ENCODE data around the gene GPX1. TPM values are rescaled to one million over a fixed set of nuclear protein-coding genes. Genes with fewer than 3 reads are reported as not detected.

GPX1 gene
- total and polyA plus RNA-seq, 4 donors, result 87.0 to 412 (median 219) TPM

DNA sequence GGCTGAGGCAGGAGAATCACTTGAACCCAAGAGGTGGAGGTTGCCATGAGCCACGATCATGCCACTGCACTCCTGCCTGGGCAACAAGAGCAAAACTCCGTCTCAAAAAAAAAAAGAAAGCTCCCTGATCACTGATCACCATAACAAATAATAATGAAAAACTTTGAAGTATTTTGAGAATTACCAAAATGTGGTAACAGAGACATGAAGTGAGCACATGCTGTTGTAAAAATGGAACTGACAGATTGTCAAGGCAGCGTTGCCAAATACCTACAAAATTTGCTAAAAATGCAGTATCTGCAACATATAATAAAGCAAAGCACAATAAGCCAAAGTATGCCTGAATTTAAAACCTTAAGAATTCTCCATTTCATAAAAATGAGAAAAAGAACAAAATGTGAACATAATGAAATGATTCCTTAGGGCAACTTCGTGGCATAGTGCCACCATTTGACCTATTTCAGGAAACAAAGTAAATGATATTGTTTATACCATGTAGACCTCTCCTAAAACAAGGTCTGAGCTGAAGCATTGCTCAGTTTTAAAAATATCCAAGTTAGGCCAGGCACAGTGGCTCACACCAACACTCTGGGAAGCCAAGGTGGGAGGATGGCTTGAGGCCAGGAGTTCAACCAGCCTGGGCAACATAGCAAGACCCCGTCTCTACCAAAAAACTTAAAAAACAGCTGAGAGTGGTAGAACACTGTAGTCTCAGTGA, 24.1 kb downstream of the GPX1 start:
- Histone ChIP-seq H3K4me3 (ENCODE audit: low read depth in 1 of 3, low read length in 3 of 3) (no peak overlapping the region), H3K4me1 (ENCODE audit: control insufficient read depth in 4 of 4, insufficient read depth in 4 of 4, low read length in 3 of 4) (peaks cover 0 to 5% (median 3%) of the 10 kb centered on the region in 4 donors), H3K9ac (ENCODE audit: low read depth in 1 of 2, low read length in 2 of 2) (no peak overlapping the region), H3K9me3 (ENCODE audit: control insufficient read depth in 4 of 4, low read length in 3 of 4) (no peaks in the 10 kb centered on the region), H3K27ac (ENCODE audit: low read depth in 1 of 2, low read length in 2 of 2) (no peak overlapping the region), H3K27me3 (ENCODE audit: control insufficient read depth in 4 of 4, insufficient read depth in 4 of 4, low read length in 3 of 4) (no peaks in the 10 kb centered on the region), H3K36me3 (ENCODE audit: control insufficient read depth in 4 of 4, insufficient read depth in 3 of 4, low read depth in 1 of 4, low read length in 3 of 4) (peaks cover 11 to 33% (median 25%) of the 10 kb centered on the region in 4 donors)
- DNase-seq (ENCODE audit: low spot score), result no peak
- TF ChIP-seq HNF4A (conservative IDR thresholded peaks at IDR 0.05) (no peak), NR2F2 (IDR thresholded peaks at IDR 0.05) (no peak)
- 97% methylated on average over 5 of the region's 5 CpGs for WGBS

DNA sequence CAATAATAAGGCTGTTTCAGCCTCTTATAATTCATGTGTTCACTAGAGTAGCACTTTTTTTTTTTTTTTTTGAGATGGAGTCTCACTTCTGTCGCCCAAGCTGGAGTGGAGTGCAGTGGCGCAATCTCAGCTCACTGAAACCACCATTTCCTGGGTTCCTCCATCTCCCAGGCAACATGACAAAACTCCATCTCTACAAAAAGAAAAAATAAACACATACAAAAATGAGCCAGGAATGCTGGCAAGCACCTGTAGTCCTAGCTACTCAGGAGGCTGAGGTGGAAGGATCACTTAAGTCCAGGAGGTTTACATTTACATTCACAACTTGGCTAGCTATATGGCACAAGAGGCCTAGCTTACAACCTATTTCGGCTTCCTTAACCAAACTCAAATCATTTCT, 25.1 kb downstream of the GPX1 start:
- no peak for TF ChIP-seq TAF1 (conservative IDR thresholded peaks at IDR 0.05)
- TF ChIP-seq ZBTB33 (IDR thresholded peaks at IDR 0.05), result no peak
- TF ChIP-seq, protein P1, sequence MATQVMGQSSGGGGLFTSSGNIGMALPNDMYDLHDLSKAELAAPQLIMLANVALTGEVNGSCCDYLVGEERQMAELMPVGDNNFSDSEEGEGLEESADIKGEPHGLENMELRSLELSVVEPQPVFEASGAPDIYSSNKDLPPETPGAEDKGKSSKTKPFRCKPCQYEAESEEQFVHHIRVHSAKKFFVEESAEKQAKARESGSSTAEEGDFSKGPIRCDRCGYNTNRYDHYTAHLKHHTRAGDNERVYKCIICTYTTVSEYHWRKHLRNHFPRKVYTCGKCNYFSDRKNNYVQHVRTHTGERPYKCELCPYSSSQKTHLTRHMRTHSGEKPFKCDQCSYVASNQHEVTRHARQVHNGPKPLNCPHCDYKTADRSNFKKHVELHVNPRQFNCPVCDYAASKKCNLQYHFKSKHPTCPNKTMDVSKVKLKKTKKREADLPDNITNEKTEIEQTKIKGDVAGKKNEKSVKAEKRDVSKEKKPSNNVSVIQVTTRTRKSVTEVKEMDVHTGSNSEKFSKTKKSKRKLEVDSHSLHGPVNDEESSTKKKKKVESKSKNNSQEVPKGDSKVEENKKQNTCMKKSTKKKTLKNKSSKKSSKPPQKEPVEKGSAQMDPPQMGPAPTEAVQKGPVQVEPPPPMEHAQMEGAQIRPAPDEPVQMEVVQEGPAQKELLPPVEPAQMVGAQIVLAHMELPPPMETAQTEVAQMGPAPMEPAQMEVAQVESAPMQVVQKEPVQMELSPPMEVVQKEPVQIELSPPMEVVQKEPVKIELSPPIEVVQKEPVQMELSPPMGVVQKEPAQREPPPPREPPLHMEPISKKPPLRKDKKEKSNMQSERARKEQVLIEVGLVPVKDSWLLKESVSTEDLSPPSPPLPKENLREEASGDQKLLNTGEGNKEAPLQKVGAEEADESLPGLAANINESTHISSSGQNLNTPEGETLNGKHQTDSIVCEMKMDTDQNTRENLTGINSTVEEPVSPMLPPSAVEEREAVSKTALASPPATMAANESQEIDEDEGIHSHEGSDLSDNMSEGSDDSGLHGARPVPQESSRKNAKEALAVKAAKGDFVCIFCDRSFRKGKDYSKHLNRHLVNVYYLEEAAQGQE (IDR thresholded peaks at IDR 0.05), result no peak
- no peak for TF ChIP-seq RXRA (IDR thresholded peaks at IDR 0.05)
- TF ChIP-seq GABPA (IDR thresholded peaks at IDR 0.05 in 1 of 2, conservative IDR thresholded peaks at IDR 0.05 in 1 of 2), result no peak
- TF ChIP-seq FOXA2 (IDR thresholded peaks at IDR 0.05), result no peak
- no peak for TF ChIP-seq SP1 (IDR thresholded peaks at IDR 0.05)
- TF ChIP-seq CTCF (IDR thresholded peaks at IDR 0.05; ENCODE audit: low read depth, low read length, missing input control), result no peak
- TF ChIP-seq HNF4A (conservative IDR thresholded peaks at IDR 0.05), result no peak
- TF ChIP-seq YY1 (IDR thresholded peaks at IDR 0.05), result no peak
- TF ChIP-seq JUND (IDR thresholded peaks at IDR 0.05), result no peak
- no peak for TF ChIP-seq FOXA1 (IDR thresholded peaks at IDR 0.05)
- no peak for TF ChIP-seq NR2F2 (IDR thresholded peaks at IDR 0.05)
- TF ChIP-seq HNF4G (IDR thresholded peaks at IDR 0.05), result no peak
- TF ChIP-seq EGR1 (IDR thresholded peaks at IDR 0.05; ENCODE audit: low read depth in 2 of 2), result no peak
- no peak for TF ChIP-seq ATF3 (IDR thresholded peaks at IDR 0.05)
- no peak overlapping the region for H3K9ac ChIP-seq (ENCODE audit: low read depth in 1 of 2, low read length in 2 of 2)
- H3K4me1 ChIP-seq (ENCODE audit: control insufficient read depth in 4 of 4, insufficient read depth in 4 of 4, low read length in 3 of 4), result no peaks in the 10 kb centered on the region
- no peaks in the 10 kb centered on the region for H3K9me3 ChIP-seq (ENCODE audit: control insufficient read depth in 4 of 4, low read length in 3 of 4)
- H3K36me3 ChIP-seq (ENCODE audit: control insufficient read depth in 4 of 4, insufficient read depth in 3 of 4, low read depth in 1 of 4, low read length in 3 of 4), result peaks cover 13 to 33% (median 25%) of the 10 kb centered on the region in 4 donors
- H3K4me3 ChIP-seq (ENCODE audit: low read depth in 1 of 3, low read length in 3 of 3), result no peak overlapping the region
- no peak overlapping the region for H3K27ac ChIP-seq (ENCODE audit: low read depth in 1 of 2, low read length in 2 of 2)
- DNase-seq (ENCODE audit: low spot score), result no peak
- WGBS, result 87% methylated on average over 3 of the region's 3 CpGs
- H3K27me3 ChIP-seq (ENCODE audit: control insufficient read depth in 4 of 4, insufficient read depth in 4 of 4, low read length in 3 of 4), result no peaks in the 10 kb centered on the region
